CD4-positive, CD25-positive, alpha-beta regulatory T cell (primary cell): Measurements from ENCODE around the gene NCOR2. TPM values are rescaled to one million over a fixed set of nuclear protein-coding genes. Genes with fewer than 3 reads are reported as not detected.

Source experiments
- ATAC-seq, 2 donors: fragments of 150-1000 bp; cut with Tn5 transposase; one replicate each; pipeline ENCODE4 v1.10.0; 2021; ENCODE audit warnings: low read depth in 2 of 2, moderate number of reproducible peaks in 2 of 2, moderate library complexity in 1 of 2
- DNase-seq, 3 donors: peaks; one replicate each; pipeline versions ENCODE4 v3.0.0 to v3.0.0-alpha.2; 2012 to 2022; ENCODE audit warnings: mixed read lengths in 1 of 3
- H3K27ac ChIP-seq: one replicate; pipeline ENCODE4 v1.7.0; 2013; ENCODE audit warnings: mild to moderate bottlenecking, low read length; ENCODE audit not compliant: insufficient read depth, poor library complexity, severe bottlenecking
- H3K27me3 ChIP-seq: one replicate; pipeline ENCODE4 v1.7.0; 2013; ENCODE audit warnings: low read length; ENCODE audit not compliant: control insufficient read depth, insufficient read depth
- H3K36me3 ChIP-seq: one replicate; pipeline ENCODE4 v1.7.0; 2013; ENCODE audit warnings: mild to moderate bottlenecking, low read length, moderate library complexity; ENCODE audit not compliant: control insufficient read depth, insufficient read depth
- H3K4me1 ChIP-seq: 2 replicates; pipeline ENCODE4 v1.7.0; 2013; ENCODE audit warnings: mild to moderate bottlenecking, low read length; ENCODE audit not compliant: insufficient read depth, control insufficient read depth, poor library complexity, severe bottlenecking
- H3K4me3 ChIP-seq: one replicate; pipeline ENCODE4 v1.7.0; 2013; ENCODE audit warnings: low read depth, mild to moderate bottlenecking, low read length, moderate library complexity
- H3K9me3 ChIP-seq, 2 experiments: 1 replicate in 1 of 2; 2 replicates in 1 of 2; pipeline ENCODE4 v1.7.0; 2013; ENCODE audit warnings: low read length in 2 of 2, mild to moderate bottlenecking in 1 of 2, moderate library complexity in 1 of 2; ENCODE audit not compliant: control insufficient read depth in 2 of 2
- H3K27ac Mint-ChIP-seq, 3 donors: one replicate each; pipeline ENCODE4 v1.8.0; 2020 to 2022; ENCODE audit warnings: mild to moderate bottlenecking in 3 of 3, mixed read lengths in 3 of 3, moderate library complexity in 2 of 3
- H3K27me3 Mint-ChIP-seq: one replicate; pipeline ENCODE4 v1.8.0; 2022; ENCODE audit warnings: mild to moderate bottlenecking, mixed read lengths
- H3K36me3 Mint-ChIP-seq: one replicate; pipeline ENCODE4 v1.8.0; 2020; ENCODE audit warnings: mixed read lengths
- H3K4me1 Mint-ChIP-seq, 4 donors: one replicate each; pipeline ENCODE4 v1.8.0; 2020 to 2022; ENCODE audit warnings: mixed read lengths in 4 of 4, mild to moderate bottlenecking in 1 of 4
- H3K4me3 Mint-ChIP-seq, 4 donors: one replicate each; pipeline ENCODE4 v1.8.0; 2020 to 2022; ENCODE audit warnings: mild to moderate bottlenecking in 4 of 4, mixed read lengths in 4 of 4, moderate library complexity in 3 of 4
- H3K9me3 Mint-ChIP-seq, 7 donors: one replicate each; pipeline ENCODE4 v1.8.0; 2020 to 2022; ENCODE audit warnings: mixed read lengths in 7 of 7, mild to moderate bottlenecking in 3 of 7, moderate library complexity in 2 of 7
- polyA plus RNA-seq, 4 donors: library from polyadenylated mRNA; unstranded; fragments of 300-500 nt; fragmentation: Illumina TruSeq; gene quantifications; one replicate each; pipeline ENCODE4 v1.2.3, GENCODE V29; 2021
- total RNA-seq: library from RNA; stranded (reverse); gene quantifications from one replicate; pipeline ENCODE4 v1.2.3, GENCODE V29; 2022

NCOR2 gene
- total and polyA plus RNA-seq, 5 donors from 2014 or later = 2.0 to 134 (median 2.5) TPM

DNA sequence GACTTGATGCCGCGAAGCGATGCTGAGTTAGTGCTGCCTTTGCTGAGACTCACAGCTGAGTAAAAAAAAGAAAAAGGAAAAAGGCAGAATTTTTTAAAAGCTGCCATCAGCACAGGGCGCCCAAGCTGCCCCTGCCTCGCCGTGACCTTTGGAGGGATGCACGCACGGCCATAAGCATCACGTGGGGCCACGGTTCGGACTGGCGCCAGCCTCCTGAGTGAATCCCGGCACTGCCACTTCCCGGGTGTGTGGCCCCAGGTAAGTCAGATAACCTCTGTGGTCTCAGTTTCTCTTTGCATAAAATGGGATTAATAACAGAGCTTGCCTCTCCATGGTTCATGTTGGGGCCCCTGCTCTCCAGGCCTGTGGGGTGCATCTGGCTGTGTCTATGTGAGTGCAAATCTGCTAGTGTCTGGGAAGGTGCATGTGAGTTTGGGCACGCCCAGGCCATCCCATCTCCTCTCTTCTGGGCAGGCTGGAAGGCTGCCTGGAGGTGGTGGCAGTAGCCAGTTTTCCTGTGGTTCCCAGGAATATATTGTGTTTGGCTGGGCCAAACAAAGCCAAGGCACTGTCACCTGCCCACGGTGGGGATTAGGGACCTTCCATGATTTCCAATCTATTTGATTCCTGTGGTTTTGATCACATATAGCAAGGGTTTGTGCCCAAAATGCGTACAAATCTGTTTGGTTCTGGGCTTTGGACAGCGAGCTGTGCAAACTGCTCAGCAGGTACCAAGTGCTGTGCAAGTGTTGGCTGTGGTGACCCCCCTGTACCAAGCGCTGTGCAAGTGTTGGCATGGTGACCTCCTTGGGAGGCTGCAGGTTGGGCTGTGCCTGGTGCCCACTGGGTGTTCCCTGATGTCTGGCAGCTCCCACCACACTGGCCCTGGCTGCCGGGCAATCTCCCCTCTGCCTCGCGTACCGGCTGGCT, 43.5 kb upstream of the NCOR2 start:
- Histone ChIP-seq H3K4me3 (no peak overlapping the region), H3K9me3 (peaks cover 0 to 7% of the 10 kb centered on the region in 2 experiments), H3K4me1 (peaks cover 32% of the 10 kb centered on the region), H3K36me3 (no peaks in the 10 kb centered on the region), H3K27ac (no peak overlapping the region), H3K27me3 (no peaks in the 10 kb centered on the region)
- peak overlapping the region in 1 of 4 donors; percentile 16 for H3K4me3 Mint-ChIP-seq
- ATAC-seq = no peak
- no peak for DNase-seq
- H3K27me3 Mint-ChIP-seq = peaks cover 10% of the 10 kb centered on the region
- no peaks in the 10 kb centered on the region for H3K36me3 Mint-ChIP-seq
- peaks cover 0 to 4% (median 0%) of the 10 kb centered on the region in 7 donors for H3K9me3 Mint-ChIP-seq
- H3K27ac Mint-ChIP-seq = peak overlapping the region in 1 of 3 donors; percentile 29
- peaks cover 9 to 42% (median 17%) of the 10 kb centered on the region in 4 donors for H3K4me1 Mint-ChIP-seq

DNA sequence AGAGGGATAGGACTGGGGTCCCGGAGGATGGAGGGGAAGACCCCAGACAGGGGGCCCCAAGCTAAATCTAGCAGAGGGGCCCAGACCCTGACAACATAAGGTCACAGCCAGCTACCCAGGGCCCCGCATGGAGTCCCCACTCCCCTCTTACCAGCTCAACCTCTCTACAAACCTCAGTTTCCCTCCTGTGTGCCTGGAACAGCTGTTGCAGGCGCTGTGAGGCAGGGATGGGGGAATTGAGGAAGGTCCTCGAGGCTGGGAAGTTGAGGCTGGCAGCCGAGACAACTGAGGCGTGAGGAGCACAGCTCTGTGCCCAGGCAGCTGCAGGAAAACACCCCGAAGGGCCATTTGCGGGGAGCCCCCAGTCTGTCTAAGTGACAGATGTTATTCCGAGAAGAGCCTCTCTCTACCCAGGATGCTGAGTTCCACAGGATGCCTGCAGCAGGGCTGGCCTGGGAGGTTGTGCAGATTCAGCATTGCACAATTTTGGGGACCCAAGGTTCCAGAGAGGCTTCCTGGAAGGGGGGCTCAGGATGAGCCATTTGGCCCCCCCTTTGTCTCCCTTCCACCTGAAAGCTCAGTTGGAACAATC, 42.7 kb upstream of the NCOR2 start:
- ATAC-seq (no peak), DNase-seq (peak in 1 of 3 donors; percentile 42)
- Mint-ChIP-seq H3K27ac (peak overlapping the region in 1 of 3 donors; percentile 90), H3K9me3 (peaks cover 0 to 4% (median 0%) of the 10 kb centered on the region in 7 donors), H3K36me3 (no peaks in the 10 kb centered on the region), H3K4me3 (peak overlapping the region in 2 of 4 donors; percentile 85 to 90), H3K27me3 (peaks cover 10% of the 10 kb centered on the region), H3K4me1 (peaks cover 9 to 42% (median 17%) of the 10 kb centered on the region in 4 donors)
- Histone ChIP-seq H3K36me3 (no peaks in the 10 kb centered on the region), H3K27ac (no peak overlapping the region), H3K27me3 (no peaks in the 10 kb centered on the region), H3K9me3 (peaks cover 0 to 7% of the 10 kb centered on the region in 2 experiments), H3K4me3 (no peak overlapping the region), H3K4me1 (peaks cover 32% of the 10 kb centered on the region)

DNA sequence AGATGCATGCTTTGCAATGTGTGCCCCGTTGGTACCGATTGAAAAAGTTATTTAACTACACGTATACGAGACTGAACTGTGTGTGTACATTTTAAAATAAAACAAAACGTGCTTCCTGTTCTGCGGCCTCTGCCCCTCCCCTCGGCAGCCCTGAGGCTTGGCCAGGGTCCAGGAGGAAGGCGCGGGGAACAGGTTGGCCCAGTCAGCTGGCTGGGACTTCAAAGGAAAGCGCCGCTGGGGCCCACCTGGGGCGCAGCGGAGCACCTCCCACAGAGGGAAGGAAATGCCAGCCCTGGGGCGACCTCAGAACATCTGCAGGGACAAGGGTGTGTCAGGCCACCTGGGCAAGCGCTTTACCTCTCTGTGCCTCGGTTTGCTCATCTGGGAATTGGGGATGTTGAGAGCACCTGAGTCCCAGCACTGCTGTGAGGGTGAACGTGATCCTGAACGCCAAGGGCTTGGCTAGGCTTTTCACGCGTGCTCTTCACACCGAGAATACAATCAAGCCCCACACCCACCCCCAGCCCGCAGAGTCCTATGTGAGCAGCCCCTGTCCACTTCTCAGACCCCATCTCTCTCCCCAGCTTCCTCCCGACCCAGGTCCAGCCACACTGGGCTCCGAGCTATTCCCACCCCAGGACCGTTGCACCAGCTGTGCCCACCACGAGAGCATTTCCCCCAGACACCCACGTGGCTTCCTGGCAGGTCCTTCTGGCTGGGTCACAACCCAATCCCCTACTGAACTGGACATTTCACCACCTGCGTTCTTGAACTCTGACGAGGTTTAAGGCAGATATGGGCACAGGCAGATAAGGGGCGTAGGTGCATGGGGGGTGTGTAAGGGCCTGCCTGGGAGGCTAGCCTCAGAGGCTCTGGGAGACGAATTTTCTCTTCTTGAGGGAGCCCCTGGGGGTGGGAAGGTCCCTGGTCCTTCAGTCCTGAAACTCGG, 41.9 kb upstream of the NCOR2 start:
- ATAC-seq (peak; percentile 92 to 96), DNase-seq (peak; percentile 65 to 87 (median 85))
- Histone ChIP-seq H3K27ac (no peak overlapping the region), H3K36me3 (no peaks in the 10 kb centered on the region), H3K9me3 (peaks cover 0 to 4% of the 10 kb centered on the region in 2 experiments), H3K27me3 (no peaks in the 10 kb centered on the region), H3K4me1 (peaks cover 32% of the 10 kb centered on the region), H3K4me3 (peak overlapping the region; percentile 64)
- H3K4me1 Mint-ChIP-seq = peaks cover 9 to 42% (median 17%) of the 10 kb centered on the region in 4 donors
- no peaks in the 10 kb centered on the region for H3K36me3 Mint-ChIP-seq
- H3K4me3 Mint-ChIP-seq = peak overlapping the region; percentile 77 to 90 (median 86)
- H3K9me3 Mint-ChIP-seq = peaks cover 0 to 4% (median 0%) of the 10 kb centered on the region in 7 donors
- H3K27ac Mint-ChIP-seq = peak overlapping the region; percentile 84 to 91 (median 90)
- H3K27me3 Mint-ChIP-seq = peaks cover 10% of the 10 kb centered on the region

DNA sequence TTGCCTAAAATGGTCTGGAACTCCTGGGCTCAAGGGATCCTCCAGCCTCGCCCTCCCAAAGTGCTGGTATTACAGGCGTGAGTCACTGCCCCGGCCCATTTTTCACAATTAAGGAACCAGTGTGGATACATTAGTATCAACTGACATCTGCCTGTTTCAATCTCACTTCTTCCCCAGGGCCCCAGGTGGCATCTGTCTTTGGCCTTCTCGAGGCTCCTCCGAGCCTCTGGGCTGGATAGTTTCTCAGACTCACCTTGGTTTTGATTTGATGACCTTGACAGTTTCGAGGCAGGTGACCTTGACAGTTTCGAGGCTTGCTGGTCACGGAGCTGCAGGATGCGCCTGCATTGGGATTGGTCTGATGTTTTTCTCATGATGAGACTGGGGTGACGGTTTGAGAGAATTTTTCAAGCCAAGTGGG, 41.0 kb upstream of the NCOR2 start:
- DNase-seq = no peak
- H3K4me1 ChIP-seq = peaks cover 32% of the 10 kb centered on the region
- Mint-ChIP-seq H3K4me1 (peaks cover 9 to 42% (median 17%) of the 10 kb centered on the region in 4 donors), H3K27me3 (peaks cover 10% of the 10 kb centered on the region), H3K9me3 (peaks cover 0 to 4% (median 0%) of the 10 kb centered on the region in 7 donors), H3K27ac (peak overlapping the region in 2 of 3 donors; percentile 53 to 90), H3K4me3 (peak overlapping the region; percentile 77 to 90 (median 86)), H3K36me3 (no peaks in the 10 kb centered on the region)
- no peak overlapping the region for H3K27ac ChIP-seq
- peak overlapping the region; percentile 64 for H3K4me3 ChIP-seq
- no peak for ATAC-seq
- no peaks in the 10 kb centered on the region for H3K27me3 ChIP-seq
- no peaks in the 10 kb centered on the region for H3K36me3 ChIP-seq
- no peaks in the 10 kb centered on the region for H3K9me3 ChIP-seq

DNA sequence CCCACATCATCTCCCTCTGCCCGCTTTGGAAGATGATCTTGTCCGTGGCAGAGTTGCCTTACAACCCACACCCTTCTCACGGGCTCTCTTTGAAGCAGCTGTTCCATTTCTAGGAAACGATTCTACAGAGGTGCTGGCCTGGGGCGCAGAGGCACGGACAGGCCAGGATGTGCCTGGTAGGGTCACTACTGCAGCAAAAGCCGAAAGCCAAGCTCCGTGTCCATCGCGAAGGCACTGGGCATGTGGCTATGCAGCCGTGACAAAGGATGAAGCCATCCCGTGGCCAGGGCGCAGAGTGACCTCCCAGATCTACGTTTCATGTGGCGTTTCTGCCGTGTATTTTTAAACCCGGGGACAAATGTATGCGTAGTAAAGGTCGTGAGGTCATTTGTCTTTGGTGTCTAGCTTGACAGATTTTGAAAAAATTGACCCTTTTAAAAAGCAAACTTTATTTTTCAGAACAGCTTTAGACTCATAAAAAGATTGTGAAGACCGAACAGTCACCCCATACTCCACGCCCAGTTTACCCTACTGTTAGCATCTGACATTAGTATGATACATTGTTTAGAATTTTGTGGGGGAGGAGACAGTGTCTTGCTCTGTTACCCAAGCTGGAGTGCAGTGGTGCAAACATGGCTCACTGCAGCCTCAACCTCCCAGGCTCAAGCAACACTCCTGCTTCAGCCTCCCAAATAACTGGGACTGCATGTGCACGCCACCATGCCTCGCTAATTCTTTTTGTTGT, 40.4 kb upstream of the NCOR2 start:
- no peaks in the 10 kb centered on the region for H3K36me3 Mint-ChIP-seq
- H3K4me1 ChIP-seq = peaks cover 32% of the 10 kb centered on the region
- peaks cover 0 to 2% (median 0%) of the 10 kb centered on the region in 7 donors for H3K9me3 Mint-ChIP-seq
- peak overlapping the region; percentile 64 for H3K4me3 ChIP-seq
- H3K27ac ChIP-seq = no peak overlapping the region
- no peaks in the 10 kb centered on the region for H3K36me3 ChIP-seq
- H3K27me3 ChIP-seq = no peaks in the 10 kb centered on the region
- H3K4me3 Mint-ChIP-seq = peak overlapping the region in 1 of 4 donors; percentile 77
- peaks cover 9 to 42% (median 17%) of the 10 kb centered on the region in 4 donors for H3K4me1 Mint-ChIP-seq
- no peak for DNase-seq
- H3K9me3 ChIP-seq = no peaks in the 10 kb centered on the region
- peaks cover 12% of the 10 kb centered on the region for H3K27me3 Mint-ChIP-seq
- no peak for ATAC-seq
- peak overlapping the region in 2 of 3 donors; percentile 31 to 81 for H3K27ac Mint-ChIP-seq

DNA sequence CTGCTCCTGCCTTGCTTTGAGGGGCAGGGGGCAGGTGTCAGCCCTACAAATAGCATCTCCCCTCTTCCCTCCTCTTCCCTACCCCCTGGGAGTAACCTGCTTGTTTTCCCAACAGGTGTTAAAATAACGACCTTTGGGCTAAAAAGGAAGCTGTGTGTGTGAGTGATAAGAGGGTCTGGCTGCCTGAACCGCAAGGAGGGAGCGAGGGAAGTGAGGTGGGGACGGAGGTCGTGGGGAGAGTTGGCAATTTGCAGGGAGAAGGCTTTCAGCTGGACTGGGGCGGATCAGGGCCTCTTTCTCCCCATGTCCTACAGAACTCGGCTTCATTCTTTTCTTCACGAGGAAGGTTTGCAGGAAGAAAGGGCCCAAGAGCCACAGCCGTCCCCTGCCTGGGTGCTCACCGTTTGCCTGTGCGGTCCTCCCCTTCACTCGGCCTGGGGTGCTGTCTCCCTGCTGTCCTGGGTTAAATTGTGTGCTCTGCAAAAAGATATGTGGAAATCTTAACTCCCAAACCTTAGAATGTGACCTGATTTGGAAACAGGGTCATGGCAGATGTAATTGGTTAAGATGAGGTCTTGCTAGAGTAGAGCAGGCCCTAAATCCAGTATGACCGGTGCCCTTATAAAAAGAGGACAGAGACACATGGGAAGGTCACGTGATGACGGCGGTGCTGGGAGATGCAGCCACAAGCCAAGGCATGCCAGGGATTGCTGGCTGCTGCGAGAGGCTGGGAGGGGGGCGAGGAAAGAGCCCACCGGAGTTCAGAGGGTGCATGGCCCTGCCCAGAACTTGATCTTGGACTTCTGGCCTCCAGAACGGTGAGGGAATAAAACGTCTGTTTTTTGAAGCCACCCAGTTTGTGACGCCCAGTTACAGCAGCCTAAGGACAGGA, 38.7 kb upstream of the NCOR2 start:
- Mint-ChIP-seq H3K36me3 (no peaks in the 10 kb centered on the region), H3K4me1 (peaks cover 9 to 38% (median 16%) of the 10 kb centered on the region in 4 donors), H3K27ac (no peak overlapping the region), H3K9me3 (peaks cover 0 to 2% (median 0%) of the 10 kb centered on the region in 7 donors), H3K4me3 (no peak overlapping the region), H3K27me3 (peaks cover 17% of the 10 kb centered on the region)
- DNase-seq (no peak), ATAC-seq (no peak)
- Histone ChIP-seq H3K27ac (no peak overlapping the region), H3K4me3 (no peak overlapping the region), H3K36me3 (no peaks in the 10 kb centered on the region), H3K27me3 (no peaks in the 10 kb centered on the region), H3K4me1 (peaks cover 32% of the 10 kb centered on the region), H3K9me3 (no peaks in the 10 kb centered on the region)
